ENCODE results near the gene PAX5. TPM values are rescaled to one million over a fixed set of nuclear protein-coding genes. Genes with fewer than 3 reads are reported as not detected.

PAX5 gene
- total RNA-seq, 2 donors from 2014 or later: 0.52 TPM; not detected in 1

DNA sequence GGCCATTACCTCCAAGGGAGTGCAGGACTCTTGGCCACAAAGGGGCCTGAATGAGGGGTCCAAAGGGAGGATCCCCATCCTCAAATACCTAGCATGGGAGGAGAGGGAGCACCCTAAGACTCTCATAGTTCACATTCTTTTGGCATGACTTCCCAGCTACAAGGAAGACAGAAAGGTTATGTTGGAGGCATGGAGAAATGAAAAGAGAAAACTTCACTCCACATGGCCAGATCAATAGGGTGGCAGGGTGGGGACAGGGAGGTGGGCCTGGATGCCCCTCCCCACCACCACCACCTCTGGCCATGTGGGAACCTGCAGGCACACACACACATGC is 97.6 kb downstream of the PAX5 start:
- intact Hi-C loops (cut with DNase I): no loop called here
- no peaks in the 10 kb centered on the region for H3K27me3 ChIP-seq
- TF ChIP-seq POLR2A (IDR thresholded peaks at IDR 0.05): no peak
- TF ChIP-seq, protein P1, sequence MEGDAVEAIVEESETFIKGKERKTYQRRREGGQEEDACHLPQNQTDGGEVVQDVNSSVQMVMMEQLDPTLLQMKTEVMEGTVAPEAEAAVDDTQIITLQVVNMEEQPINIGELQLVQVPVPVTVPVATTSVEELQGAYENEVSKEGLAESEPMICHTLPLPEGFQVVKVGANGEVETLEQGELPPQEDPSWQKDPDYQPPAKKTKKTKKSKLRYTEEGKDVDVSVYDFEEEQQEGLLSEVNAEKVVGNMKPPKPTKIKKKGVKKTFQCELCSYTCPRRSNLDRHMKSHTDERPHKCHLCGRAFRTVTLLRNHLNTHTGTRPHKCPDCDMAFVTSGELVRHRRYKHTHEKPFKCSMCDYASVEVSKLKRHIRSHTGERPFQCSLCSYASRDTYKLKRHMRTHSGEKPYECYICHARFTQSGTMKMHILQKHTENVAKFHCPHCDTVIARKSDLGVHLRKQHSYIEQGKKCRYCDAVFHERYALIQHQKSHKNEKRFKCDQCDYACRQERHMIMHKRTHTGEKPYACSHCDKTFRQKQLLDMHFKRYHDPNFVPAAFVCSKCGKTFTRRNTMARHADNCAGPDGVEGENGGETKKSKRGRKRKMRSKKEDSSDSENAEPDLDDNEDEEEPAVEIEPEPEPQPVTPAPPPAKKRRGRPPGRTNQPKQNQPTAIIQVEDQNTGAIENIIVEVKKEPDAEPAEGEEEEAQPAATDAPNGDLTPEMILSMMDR (IDR thresholded peaks at IDR 0.05): no peak
- ATAC-seq: no peak
- DNase-seq: no peak
- peak overlapping the region in 1 of 4 donors; percentile 36 for H3K27ac ChIP-seq
- H3K4me3 ChIP-seq: no peak overlapping the region
- no peaks in the 10 kb centered on the region for H3K4me1 ChIP-seq
- no peaks in the 10 kb centered on the region for H3K9me3 ChIP-seq
- no peaks in the 10 kb centered on the region for H3K36me3 ChIP-seq (replicated peaks in 1 of 2; ENCODE audit: insufficient read depth in 1 of 2, low read depth in 2 of 2)

DNA sequence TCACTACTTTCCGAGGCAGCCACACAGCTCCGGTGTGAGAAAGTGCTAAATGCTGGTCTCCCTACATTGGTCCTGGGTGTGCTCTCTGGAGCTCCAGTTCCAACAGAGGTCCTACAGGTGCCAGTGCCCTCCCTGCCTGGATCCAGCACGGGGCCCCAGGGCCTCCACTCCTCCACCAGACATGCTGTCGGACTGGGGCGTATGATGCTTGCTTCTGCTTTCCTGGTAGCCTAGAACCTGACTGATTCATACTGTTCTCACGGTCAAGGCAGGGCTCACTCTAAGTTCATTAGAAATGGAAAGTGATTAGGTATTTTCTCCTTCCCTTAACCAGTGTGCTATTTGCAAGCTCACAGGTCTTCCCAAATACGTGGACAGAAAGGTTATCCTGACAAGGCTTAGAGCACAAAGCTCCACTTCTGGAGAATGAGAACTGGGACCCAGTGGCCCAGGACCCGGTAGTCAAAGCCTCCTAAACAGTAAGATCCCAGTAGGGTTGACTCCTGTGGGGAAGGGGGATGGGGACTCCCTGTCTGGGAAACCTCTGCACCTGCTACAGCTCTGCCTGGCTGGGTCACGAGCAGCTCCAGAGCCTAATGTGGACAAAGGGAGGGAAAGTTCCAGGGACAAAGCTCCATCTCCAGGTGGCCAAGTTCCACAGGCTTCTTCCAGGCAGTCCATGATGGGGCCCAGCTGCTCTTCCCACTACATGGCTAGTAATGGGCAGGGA is 98.1 kb downstream of the PAX5 start:
- intact Hi-C loops (cut with DNase I): no loop called here

DNA sequence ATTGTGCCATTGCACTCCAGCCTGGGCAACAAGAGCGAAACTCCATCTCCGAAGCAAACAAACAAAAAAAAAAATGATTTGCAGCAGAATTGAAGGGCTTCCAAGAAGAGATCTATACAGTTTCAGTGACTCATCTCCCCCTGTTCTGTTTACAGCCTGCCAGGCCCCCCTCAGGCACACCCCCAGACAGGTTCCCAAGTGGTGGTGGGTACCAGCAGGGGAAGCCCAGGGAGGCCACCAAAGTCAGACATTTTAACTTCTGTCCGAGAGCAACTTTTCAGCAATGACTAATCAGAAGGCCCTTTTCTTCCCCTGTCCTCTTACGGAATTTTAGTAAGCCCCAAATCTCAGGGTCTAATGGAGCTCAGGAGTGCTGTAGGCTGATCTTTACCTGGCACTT is 98.7 kb downstream of the PAX5 start:
- H3K4me3 ChIP-seq: no peak overlapping the region
- no peaks in the 10 kb centered on the region for H3K4me1 ChIP-seq
- no peaks in the 10 kb centered on the region for H3K27me3 ChIP-seq
- H3K36me3 ChIP-seq (replicated peaks in 1 of 2; ENCODE audit: insufficient read depth in 1 of 2, low read depth in 2 of 2): no peaks in the 10 kb centered on the region
- no peak for DNase-seq
- no peaks in the 10 kb centered on the region for H3K9me3 ChIP-seq
- TF ChIP-seq, protein P1 (IDR thresholded peaks at IDR 0.05): no peak
- no peak for TF ChIP-seq POLR2A (IDR thresholded peaks at IDR 0.05)
- intact Hi-C loops (cut with DNase I): no loop called here
- no peak for ATAC-seq
- 90 to 92% methylated on average over 4 of the region's 4 CpGs for WGBS, 2 donors
- H3K27ac ChIP-seq: peak overlapping the region in 1 of 4 donors; percentile 83

More for the DNA sequence above, 98.1 kb downstream of the PAX5 start:
- WGBS, 2 donors: 76 to 82% methylated on average over 7 to 9 of the region's 9 CpGs
- Histone ChIP-seq H3K4me1 (no peaks in the 10 kb centered on the region), H3K36me3 (replicated peaks in 1 of 2; ENCODE audit: insufficient read depth in 1 of 2, low read depth in 2 of 2) (no peaks in the 10 kb centered on the region), H3K27me3 (no peaks in the 10 kb centered on the region), H3K27ac (peak overlapping the region in 1 of 4 donors; percentile 83), H3K9me3 (no peaks in the 10 kb centered on the region), H3K4me3 (no peak overlapping the region)
- DNase-seq (peak in 3 of 4 donors; percentile 30 to 85 (median 58)), ATAC-seq (no peak)
- TF ChIP-seq POLR2A (IDR thresholded peaks at IDR 0.05): no peak
- TF ChIP-seq, protein P1 (IDR thresholded peaks at IDR 0.05): no peak

DNA sequence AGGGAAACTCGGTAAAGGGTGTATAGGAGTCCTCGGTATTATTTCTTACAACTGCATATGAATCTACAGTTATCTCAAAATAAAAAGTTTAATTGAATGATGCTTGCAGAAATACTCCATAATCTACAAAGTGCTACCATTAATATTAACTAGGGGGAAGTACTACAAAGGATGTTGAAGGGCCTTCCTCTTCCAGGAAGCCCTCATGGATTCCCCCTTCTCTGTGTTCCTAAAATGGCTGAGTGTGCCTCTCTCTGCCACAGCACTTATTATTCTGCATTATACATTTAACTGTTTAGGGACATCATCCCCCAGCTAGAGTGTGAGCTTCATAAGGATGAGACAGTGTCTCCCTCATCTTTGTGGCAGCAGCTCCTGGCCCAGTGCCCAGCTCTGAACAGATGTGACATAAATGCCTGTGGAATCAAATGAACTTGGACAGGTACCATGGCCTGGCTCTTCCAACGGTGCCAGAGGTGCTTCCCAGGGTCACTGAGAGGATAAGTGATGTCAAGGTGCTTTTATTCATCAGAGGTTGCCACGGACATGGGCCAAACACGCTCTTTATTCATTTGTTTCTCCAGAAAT is 99.5 kb downstream of the PAX5 start:
- TF ChIP-seq POLR2A (IDR thresholded peaks at IDR 0.05): no peak
- TF ChIP-seq, protein P1 (IDR thresholded peaks at IDR 0.05): no peak
- no peak for ATAC-seq
- Histone ChIP-seq H3K9me3 (no peaks in the 10 kb centered on the region), H3K36me3 (replicated peaks in 1 of 2; ENCODE audit: insufficient read depth in 1 of 2, low read depth in 2 of 2) (no peaks in the 10 kb centered on the region), H3K4me3 (no peak overlapping the region), H3K27ac (no peak overlapping the region), H3K27me3 (no peaks in the 10 kb centered on the region), H3K4me1 (no peaks in the 10 kb centered on the region)
- no peak for DNase-seq
- 70 to 73% methylated on average over 5 of the region's 5 CpGs for WGBS, 2 donors
- intact Hi-C loops (cut with DNase I): no loop called here
